WERI-Rb-1 (cell line): ENCODE data around the gene RASSF7.
A peak's percentile ranks its signal among the peaks of the same experiment; 100 is the strongest.

Experiments used
- DNase-seq: peaks from one replicate; pipeline ENCODE4 v3.0.0-alpha.2; 2020
- H3K27ac ChIP-seq: fragments of 250-450 bp; sonication (Bioruptor Pico); 2 replicates; pipeline ENCODE4 v1.5.1; 2020; ENCODE audit warnings: mild to moderate bottlenecking, moderate library complexity
- H3K27me3 ChIP-seq: fragments of 250-450 bp; sonication (Bioruptor Pico); 2 replicates; pipeline ENCODE4 v1.5.1; 2021; ENCODE audit warnings: mild to moderate bottlenecking, low read depth, moderate library complexity; ENCODE audit not compliant: insufficient read depth, severe bottlenecking
- H3K36me3 ChIP-seq: fragments of 250-450 bp; sonication (Bioruptor Pico); 2 replicates; pipeline ENCODE4 v1.5.1; 2020; ENCODE audit warnings: mild to moderate bottlenecking, moderate library complexity
- H3K4me3 ChIP-seq: 2 replicates; pipeline ENCODE4 v1.5.1; 2011; ENCODE audit warnings: low read depth, mild to moderate bottlenecking, control low read depth, low read length
- H3K9me3 ChIP-seq: fragments of 250-450 bp; sonication (Bioruptor Pico); 2 replicates; pipeline ENCODE4 v1.5.1; 2021; ENCODE audit warnings: mild to moderate bottlenecking, moderate library complexity; ENCODE audit not compliant: severe bottlenecking
- CTCF ChIP-seq: IDR thresholded peaks from 2 replicates; pipeline ENCODE4 v1.5.1; 2011; ENCODE audit warnings: low read depth, mild to moderate bottlenecking, control low read depth, inconsistent platforms, low read length

The RASSF7 gene

DNA sequence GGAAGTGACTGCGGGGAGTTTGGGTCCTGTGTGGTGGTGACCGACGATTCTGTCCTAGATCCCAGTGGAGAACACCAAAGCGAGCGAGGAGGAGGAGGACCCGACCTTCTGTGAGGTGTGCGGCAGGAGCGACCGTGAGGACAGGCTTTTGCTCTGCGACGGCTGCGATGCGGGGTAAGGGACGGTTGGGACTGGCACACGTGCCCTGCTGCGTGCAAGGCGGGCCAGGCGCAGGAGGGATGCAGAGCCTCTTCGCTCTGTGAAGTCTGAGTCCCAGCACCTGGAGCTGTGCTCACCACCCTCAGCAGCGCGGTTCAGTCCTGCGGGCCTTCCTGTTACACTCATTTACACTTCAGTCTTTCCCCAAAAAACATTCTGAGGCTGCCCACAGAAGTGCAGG, 31.7 kb downstream of the RASSF7 start:
- no peak for DNase-seq
- no peaks in the 10 kb centered on the region for H3K27me3 ChIP-seq
- no peak overlapping the region for H3K27ac ChIP-seq
- H3K9me3 ChIP-seq, result no peaks in the 10 kb centered on the region
- no peak overlapping the region for H3K4me3 ChIP-seq
- H3K36me3 ChIP-seq, result peaks cover 89% of the 10 kb centered on the region
- no peak for TF ChIP-seq CTCF

DNA sequence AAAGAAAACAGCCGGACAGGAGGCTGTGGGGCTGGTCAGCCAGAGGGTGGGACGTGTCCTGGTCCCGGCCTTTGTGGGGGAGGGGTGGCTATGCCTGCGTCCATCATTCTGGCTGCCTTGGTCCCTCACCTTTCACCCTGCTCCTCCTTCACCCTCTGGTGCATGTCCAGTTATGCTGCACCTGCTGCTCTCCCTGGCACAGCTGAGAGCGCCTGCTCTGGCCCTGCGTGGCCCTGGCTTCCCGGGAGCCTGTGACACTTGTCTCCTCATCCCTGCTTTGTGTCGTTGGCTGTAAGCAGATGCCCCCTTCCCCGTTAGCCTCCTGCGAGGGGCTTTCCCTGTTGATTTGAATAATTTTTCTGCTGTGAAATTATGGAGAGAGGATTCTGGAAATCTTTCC, 32.1 kb downstream of the RASSF7 start:
- H3K27ac ChIP-seq, result no peak overlapping the region
- H3K9me3 ChIP-seq, result no peaks in the 10 kb centered on the region
- no peaks in the 10 kb centered on the region for H3K27me3 ChIP-seq
- no peak for DNase-seq
- no peak overlapping the region for H3K4me3 ChIP-seq
- H3K36me3 ChIP-seq, result peaks cover 88% of the 10 kb centered on the region
- no peak for TF ChIP-seq CTCF

DNA sequence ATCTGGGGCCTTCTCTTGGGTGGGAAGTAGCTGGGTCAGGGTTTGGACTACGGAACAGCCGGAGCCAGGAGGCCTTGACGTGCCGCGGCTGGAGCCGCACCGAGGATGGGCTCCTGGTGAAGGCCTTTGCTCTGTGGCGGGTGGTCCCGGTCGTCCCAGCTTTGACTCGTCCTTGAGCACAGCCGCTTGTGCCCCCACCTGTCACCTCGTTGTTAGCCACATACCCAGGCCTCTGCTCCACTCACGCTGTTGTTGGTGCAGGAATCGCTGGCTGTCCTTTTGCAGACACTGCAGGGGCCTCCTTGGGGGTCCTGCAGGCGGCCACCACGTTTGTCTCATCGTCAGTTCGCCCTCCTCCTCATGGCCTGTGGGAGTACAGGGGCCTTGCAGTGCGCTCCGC, 32.6 kb downstream of the RASSF7 start:
- no peaks in the 10 kb centered on the region for H3K27me3 ChIP-seq
- H3K9me3 ChIP-seq, result no peaks in the 10 kb centered on the region
- H3K36me3 ChIP-seq, result peaks cover 88% of the 10 kb centered on the region
- H3K4me3 ChIP-seq, result no peak overlapping the region
- H3K27ac ChIP-seq, result no peak overlapping the region
- TF ChIP-seq CTCF, result no peak
- no peak for DNase-seq

- H3K27me3 ChIP-seq, result no peaks in the 10 kb centered on the region
- no peaks in the 10 kb centered on the region for H3K9me3 ChIP-seq
- H3K36me3 ChIP-seq, result peaks cover 88% of the 10 kb centered on the region
- no peak for TF ChIP-seq CTCF
- no peak overlapping the region for H3K4me3 ChIP-seq
- no peak for DNase-seq
- H3K27ac ChIP-seq, result no peak overlapping the region
Measured at GRCh38 chr11:595400-595799, 34.6 kb downstream of the RASSF7 start.

DNA sequence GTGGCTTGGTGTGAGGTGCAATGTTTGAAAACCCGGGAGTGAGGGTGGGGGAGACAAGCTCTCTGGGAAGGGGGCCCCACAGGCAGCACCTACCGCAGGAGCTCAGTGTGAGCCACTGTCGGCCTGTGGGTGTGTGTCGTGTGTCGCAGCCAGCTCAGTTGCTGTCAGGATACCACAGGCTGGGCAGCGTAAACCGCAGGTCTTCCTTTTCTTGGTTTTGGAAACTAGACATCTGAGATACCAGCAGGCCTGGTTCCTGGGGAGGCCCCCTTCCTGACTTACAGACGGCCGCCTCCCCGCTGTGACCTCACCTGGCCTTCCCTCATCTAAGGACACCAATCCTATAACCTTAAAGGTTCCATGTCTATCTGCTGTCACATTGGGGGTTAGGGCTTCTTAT, 35.6 kb downstream of the RASSF7 start:
- no peak for TF ChIP-seq CTCF

GRCh38 chr11:597166-597725, 36.5 kb downstream of the RASSF7 start:
- no peaks in the 10 kb centered on the region for H3K9me3 ChIP-seq
- no peak overlapping the region for H3K4me3 ChIP-seq
- DNase-seq, result no peak
- no peaks in the 10 kb centered on the region for H3K27me3 ChIP-seq
- H3K36me3 ChIP-seq, result peaks cover 90% of the 10 kb centered on the region
- TF ChIP-seq CTCF, result peak; percentile 64
- no peak overlapping the region for H3K27ac ChIP-seq

More for the DNA sequence above, 35.6 kb downstream of the RASSF7 start:
- peaks cover 87% of the 10 kb centered on the region for H3K36me3 ChIP-seq
- H3K27ac ChIP-seq, result no peak overlapping the region
- H3K27me3 ChIP-seq, result no peaks in the 10 kb centered on the region
- no peak for DNase-seq
- H3K9me3 ChIP-seq, result no peaks in the 10 kb centered on the region
- no peak overlapping the region for H3K4me3 ChIP-seq
